GM11168 (cell line): ENCODE measurements around the gene GEMIN2.
"Not testable (repeated sequence)": the region's sequence is repeated elsewhere in the genome, so short reads cannot be mapped to it uniquely, and the experiment has no call there.

Experiments used
- in situ Hi-C: fragments of 300-500 bp; cut with MboI; formaldehyde crosslinking; loops from one replicate; pipeline ENCODE4 v1.12.0; 2022; ENCODE audit warnings: low sequenced_read_pairs; ENCODE audit not compliant: unreplicated experiment

The GEMIN2 gene

DNA sequence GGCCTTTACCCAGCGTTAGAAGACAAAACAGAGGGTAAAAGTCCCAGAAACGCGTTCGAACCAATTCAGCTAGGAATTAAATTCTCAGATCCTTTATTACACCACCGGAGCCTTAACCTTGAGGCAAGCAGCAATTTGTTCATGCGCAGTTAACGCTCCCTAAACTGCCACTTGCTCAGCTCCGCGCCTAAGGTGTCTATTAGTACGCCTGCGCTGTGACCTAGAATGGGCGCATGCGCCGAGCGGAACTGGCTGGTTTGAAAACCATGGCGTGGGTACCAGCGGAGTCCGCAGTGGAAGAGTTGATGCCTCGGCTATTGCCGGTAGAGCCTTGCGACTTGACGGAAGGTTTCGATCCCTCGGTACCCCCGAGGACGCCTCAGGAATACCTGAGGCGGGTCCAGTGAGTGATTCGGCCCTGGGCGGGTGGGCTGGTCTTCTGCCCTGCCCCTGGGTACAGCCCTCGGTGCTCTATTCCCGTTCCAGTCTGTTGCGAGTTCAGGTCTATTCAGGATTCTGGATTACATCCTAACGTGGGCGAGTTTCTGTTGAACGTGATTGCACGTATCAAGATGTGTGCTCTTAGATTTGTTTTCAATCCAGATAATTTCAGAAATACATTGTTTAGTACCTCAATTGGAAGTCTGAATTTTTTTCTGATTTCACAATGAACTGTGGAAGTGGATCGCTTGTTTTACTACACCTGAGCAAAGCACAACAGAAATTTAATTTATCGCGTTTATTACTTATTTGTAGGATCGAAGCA, at the start of gene GEMIN2:
Gene GEMIN2, plus strand, starts transcription at position 251 of the 766 bp plus-strand sequence. Its CDS starts 16 bp downstream, at position 267.
- in situ Hi-C loops = no loop called here

DNA sequence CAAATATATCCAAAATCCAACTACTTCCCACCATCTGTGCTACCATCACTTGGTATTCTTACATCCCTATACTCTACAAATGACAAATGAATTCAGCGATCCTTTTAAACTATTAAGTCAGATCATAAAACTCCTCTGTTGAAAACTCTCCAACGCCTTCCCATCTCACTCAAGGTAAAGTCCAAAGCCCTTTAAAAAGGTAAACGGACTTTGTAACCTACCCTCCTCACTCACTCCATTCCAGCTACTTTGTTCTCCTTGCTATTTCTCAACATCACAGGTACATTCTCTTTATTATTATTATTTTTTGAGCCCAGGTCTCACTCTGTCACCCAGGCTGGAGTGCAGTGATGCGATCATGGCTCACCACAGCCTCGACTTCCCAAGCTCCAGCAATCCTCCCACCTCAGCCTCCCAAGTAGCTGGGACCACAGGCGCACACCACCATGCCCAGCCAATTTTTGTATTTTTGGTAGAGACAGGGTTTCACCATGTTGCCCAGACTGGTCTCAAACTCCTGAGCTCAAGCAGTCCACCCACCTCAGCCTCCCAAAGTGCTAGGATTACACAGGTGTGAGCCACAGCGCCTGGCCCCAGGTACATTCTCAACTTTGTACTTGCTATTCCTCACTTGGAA, 44.8 kb upstream of the GEMIN2 start:
- in situ Hi-C loops = not testable (repeated sequence)

DNA sequence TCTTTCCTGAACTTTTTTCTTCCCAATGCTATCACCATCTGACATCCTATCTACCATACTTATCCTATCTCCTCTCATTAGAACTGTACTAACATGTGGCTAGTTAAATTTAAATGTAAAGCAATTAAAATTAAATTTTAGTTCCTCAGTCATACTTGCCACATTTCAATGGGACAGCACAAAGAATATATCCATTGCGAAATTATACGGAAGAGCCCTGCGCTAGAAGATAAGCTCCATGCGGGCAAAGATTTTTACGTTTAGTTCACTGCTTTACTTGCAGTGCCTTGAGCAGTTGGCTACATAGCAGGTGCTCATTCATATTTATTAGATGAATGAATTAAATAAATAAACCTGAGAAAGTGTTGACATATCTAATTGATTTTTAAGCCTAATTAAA, 44.2 kb upstream of the GEMIN2 start:
- in situ Hi-C loops = no loop called here

DNA sequence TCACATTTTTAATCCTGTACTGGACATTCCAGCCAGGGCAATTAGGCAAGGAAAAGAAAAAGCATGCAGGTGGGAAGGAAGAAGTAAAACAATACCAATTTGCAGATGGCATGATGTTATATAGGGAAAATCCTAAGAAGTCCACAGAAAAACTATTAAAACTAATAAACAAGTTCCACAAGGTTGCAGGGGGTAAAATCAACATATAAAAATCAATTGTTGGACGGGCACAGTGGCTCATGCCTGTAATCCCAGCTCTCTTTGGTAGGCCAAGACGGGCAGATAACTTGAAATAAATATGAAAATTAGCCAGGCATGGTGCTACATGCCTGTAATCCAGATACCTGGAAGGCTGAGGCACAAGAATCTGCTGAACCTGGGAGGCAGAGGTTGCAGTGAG, 43.0 kb upstream of the GEMIN2 start:
- in situ Hi-C loops = no loop called here

GRCh38 chr14:39080886-39081285, 33.2 kb upstream of the GEMIN2 start:
- in situ Hi-C loops = no loop called here

- in situ Hi-C loops = no loop called here
Measured at GRCh38 chr14:39083127-39083526, 31.0 kb upstream of the GEMIN2 start.

- in situ Hi-C loops = no loop called here
Measured at GRCh38 chr14:39085933-39086332, 28.2 kb upstream of the GEMIN2 start.

DNA sequence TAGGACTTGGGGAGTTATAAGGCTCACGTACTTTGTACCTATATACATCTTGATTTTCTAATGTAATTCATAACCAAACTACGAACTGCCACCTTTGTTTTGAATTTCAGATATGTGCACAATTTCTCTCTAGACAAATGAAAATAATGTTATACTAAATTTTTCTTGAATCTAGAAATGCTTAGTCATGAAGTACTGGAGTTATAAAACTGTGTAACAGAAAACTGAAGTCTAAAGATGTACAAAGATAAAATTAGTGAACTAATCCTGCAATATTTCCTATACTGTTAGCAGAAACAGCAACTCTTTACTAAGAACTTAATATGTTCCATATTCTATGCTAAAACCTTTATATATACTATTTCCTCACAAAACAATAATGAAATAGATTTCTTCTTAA, 26.6 kb upstream of the GEMIN2 start:
- in situ Hi-C loops = no loop called here

GRCh38 chr14:39090548-39091111, 23.5 kb upstream of the GEMIN2 start:
- in situ Hi-C loops = no loop called here

DNA sequence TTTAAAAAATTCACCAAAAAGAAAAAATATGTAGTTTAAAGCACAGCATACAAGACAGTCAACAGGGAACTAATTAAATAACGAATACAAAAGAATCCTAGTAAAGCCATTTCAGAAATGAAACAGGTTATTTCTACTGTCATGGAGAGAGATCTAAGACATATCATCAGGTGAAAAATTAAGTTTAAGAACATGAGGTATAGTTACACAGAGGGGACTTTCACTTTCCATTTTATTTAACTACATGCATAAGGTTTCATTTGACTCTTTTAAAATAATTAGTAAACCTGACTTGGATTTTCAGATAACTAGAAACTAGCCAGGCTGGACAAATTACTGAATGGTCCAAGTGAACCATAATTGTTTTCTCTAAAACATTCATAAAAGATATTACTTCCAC, 22.4 kb upstream of the GEMIN2 start:
- in situ Hi-C loops = no loop called here

GRCh38 chr14:39094515-39094914, 19.6 kb upstream of the GEMIN2 start:
- in situ Hi-C loops = no loop called here

DNA sequence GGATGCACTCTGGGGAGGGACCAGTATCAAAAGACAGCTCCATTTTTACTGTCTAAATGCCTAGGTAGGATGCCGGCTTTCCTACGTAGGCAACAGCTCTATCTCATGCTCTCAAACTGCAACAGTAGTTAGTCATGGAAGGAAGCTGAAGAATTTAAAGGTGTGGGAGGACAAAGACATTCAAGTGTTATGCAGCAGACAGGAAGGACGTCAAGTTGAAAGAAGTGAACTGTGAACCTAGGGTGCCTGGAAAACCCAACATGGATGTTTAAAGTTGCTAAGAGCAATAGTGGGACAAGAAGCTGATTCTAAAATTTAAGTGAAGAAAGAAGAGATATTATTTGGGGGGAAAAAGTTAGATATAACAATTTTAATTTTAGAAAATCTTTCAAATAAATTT, 17.0 kb upstream of the GEMIN2 start:
- in situ Hi-C loops = no loop called here

GRCh38 chr14:39099215-39099614, 14.9 kb upstream of the GEMIN2 start:
- in situ Hi-C loops = not testable (repeated sequence)

DNA sequence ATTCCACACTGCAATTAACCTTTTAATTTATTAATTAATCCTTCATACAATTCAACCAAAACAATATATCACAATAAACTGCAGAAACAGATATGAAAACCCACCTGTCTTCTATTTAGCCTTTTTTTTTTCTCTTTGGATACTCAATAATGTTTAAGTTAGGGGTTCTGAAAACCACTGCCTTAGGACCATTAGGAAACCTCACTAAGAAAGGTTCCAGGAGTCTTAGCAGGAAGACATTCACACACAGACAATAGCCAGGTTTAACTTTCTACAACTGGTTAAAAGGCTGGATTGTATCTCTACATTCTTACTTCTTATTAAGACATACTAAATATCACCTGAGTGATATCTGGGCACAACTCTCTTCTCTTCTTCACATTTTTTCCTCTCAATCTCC, 14.4 kb upstream of the GEMIN2 start:
- in situ Hi-C loops = no loop called here

- in situ Hi-C loops = no loop called here
Measured at GRCh38 chr14:39102265-39102968, 11.7 kb upstream of the GEMIN2 start.

DNA sequence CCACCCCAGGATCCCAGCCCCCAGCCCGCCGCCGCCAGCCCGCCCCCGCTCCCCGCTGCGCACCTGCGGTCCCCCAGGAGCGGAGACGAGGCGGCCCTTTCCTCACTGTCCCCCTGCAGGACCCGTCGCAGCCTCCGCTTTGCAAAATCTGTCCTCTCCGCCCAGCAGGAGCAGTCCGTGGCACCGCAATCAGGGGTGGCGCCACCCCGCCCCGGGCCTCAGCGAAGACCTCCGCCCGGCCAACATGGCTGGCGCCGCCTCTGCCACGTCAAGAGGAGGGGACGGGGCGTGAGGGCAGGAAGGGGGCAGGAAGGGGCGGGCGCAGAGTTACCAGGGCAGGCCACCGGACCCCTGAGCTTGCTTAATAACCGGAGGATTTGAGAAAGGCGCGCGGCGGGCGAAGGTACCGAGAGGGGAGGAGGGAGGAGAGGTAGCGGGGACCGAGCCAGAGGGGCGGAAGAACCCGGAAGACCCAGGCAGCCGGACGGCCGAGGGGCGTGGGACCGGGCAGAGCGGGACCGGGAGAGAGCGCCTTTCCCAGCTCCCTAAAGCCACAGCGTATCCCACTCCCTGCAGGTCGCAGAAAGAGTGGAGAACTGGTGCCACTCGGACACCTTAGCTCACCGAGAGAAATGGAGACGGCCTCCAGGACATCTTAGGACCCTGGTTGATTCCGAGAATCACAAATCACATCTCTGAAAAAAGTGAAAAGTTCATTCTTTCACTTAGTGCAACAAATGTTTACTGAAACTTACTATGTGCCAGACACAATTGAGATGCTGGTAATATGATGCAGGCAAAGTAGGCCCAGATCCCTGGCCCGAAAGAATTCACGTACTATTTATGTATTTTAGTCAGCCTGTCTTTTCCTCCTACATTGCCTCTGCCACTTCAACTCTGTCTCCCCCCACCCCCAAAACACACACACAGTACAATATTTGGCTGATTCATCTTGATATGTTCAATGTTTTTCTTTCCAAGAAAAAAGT, 10.9 kb upstream of the GEMIN2 start, which contains the start of gene SEC23A:
Gene SEC23A, minus strand, starts transcription at position 267 of the 989 bp plus-strand sequence. CDS start 7,117 bp downstream, outside the sequence.
- in situ Hi-C loops = no loop called here

GRCh38 chr14:39104078-39104801, 9.9 kb upstream of the GEMIN2 start:
- in situ Hi-C loops = not testable (repeated sequence)

GRCh38 chr14:39107591-39107996, 6.5 kb upstream of the GEMIN2 start:
- in situ Hi-C loops = loop anchor here (5.0 kb wide), 1 partner anchor 65 kb away; the partner anchor contains the start of gene TRAPPC6B

DNA sequence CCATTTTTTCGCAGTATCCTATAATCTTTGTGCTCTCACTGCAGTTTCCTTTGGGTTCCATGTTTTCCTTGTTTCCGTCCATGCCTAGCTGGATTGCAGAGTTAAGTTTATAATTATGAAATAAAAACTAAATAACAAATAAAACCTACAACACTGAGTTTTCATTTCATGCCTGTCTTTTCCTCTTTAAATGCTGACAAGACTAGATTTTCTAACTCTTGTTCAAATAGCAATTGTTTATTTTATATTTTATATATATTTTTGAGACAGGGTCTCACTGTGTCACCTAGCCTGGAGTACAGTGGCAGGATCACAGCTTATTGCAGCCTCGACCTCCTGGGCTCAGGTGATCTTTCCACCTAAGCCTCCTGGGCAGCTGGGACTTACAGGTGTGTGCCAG, 5.3 kb upstream of the GEMIN2 start:
- in situ Hi-C loops = loop anchor here (5.0 kb wide), 1 partner anchor 64 kb away; the partner anchor contains the start of gene TRAPPC6B
